Trophoblast cell (in vitro differentiated cells and primary cell): ENCODE data around the gene IL1RAPL1.

Experiments
- DNase-seq, 2 donors: peaks; one replicate each; pipeline ENCODE4 v3.0.0-alpha.2; 2016
- H2AFZ ChIP-seq: 2 replicates; pipeline ENCODE4 v1.6.1; 2013; ENCODE audit warnings: low read length, moderate library complexity, mild to moderate bottlenecking; ENCODE audit not compliant: insufficient read depth, poor library complexity
- H2AK5ac ChIP-seq: 2 replicates; pipeline ENCODE4 v1.6.1; 2013; ENCODE audit warnings: mild to moderate bottlenecking, low read length
- H2BK120ac ChIP-seq: 2 replicates; pipeline ENCODE4 v1.6.1; 2013; ENCODE audit warnings: low read length, mild to moderate bottlenecking, moderate library complexity; ENCODE audit not compliant: insufficient read depth, poor library complexity
- H2BK12ac ChIP-seq: 2 replicates; pipeline ENCODE4 v1.6.1; 2013; ENCODE audit warnings: mild to moderate bottlenecking, low read length, moderate library complexity
- H2BK5ac ChIP-seq: 2 replicates; pipeline ENCODE4 v1.6.1; 2013; ENCODE audit warnings: low read length, low read depth, moderate library complexity, mild to moderate bottlenecking; ENCODE audit not compliant: poor library complexity
- H3K14ac ChIP-seq: 2 replicates; pipeline ENCODE4 v1.6.1; 2013; ENCODE audit warnings: mild to moderate bottlenecking, low read length
- H3K18ac ChIP-seq: 2 replicates; pipeline ENCODE4 v1.6.1; 2013; ENCODE audit warnings: mild to moderate bottlenecking, low read length
- H3K23ac ChIP-seq: 2 replicates; pipeline ENCODE4 v1.6.1; 2013; ENCODE audit warnings: low read length
- H3K27ac ChIP-seq: 2 replicates; pipeline ENCODE4 v1.5.1; 2013; ENCODE audit warnings: low read depth, mild to moderate bottlenecking, inconsistent platforms, low read length, moderate library complexity
- H3K27me3 ChIP-seq: 2 replicates; pipeline ENCODE4 v1.6.1; 2013; ENCODE audit warnings: inconsistent platforms, mild to moderate bottlenecking, low read length, moderate library complexity; ENCODE audit not compliant: insufficient read depth
- H3K36me3 ChIP-seq, 2 experiments: 1 replicate in 1 of 2; 2 replicates in 1 of 2; pipeline ENCODE4 v1.6.1; 2013; ENCODE audit warnings: low read length in 2 of 2, mild to moderate bottlenecking in 2 of 2, moderate library complexity in 1 of 2; ENCODE audit not compliant: insufficient read depth in 2 of 2, control insufficient read depth in 1 of 2
- H3K4ac ChIP-seq: 2 replicates; pipeline ENCODE4 v1.6.1; 2013; ENCODE audit warnings: low read depth, mild to moderate bottlenecking, low read length, moderate library complexity
- H3K4me1 ChIP-seq, 2 experiments: 1 replicate in 1 of 2; 2 replicates in 1 of 2; pipeline ENCODE4 v1.6.1; 2013; ENCODE audit warnings: low read length in 2 of 2, mild to moderate bottlenecking in 2 of 2, moderate library complexity in 1 of 2; ENCODE audit not compliant: insufficient read depth in 2 of 2, control insufficient read depth in 1 of 2
- H3K4me2 ChIP-seq: 2 replicates; pipeline ENCODE4 v1.6.1; 2013; ENCODE audit warnings: inconsistent platforms, mild to moderate bottlenecking, low read length, moderate library complexity
- H3K4me3 ChIP-seq: 2 replicates; pipeline ENCODE4 v1.5.1; 2013; ENCODE audit warnings: mild to moderate bottlenecking, low read depth, low read length, inconsistent platforms
- H3K79me1 ChIP-seq: one replicate; pipeline ENCODE4 v1.6.1; 2013; ENCODE audit warnings: low read length
- H3K79me2 ChIP-seq: 2 replicates; pipeline ENCODE4 v1.6.1; 2013; ENCODE audit warnings: low read length, mild to moderate bottlenecking; ENCODE audit not compliant: control insufficient read depth, insufficient read depth, poor library complexity
- H3K9ac ChIP-seq: 2 replicates; pipeline ENCODE4 v1.6.1; 2013; ENCODE audit warnings: mild to moderate bottlenecking, low read length
- H3K9me3 ChIP-seq: 2 replicates; pipeline ENCODE4 v1.6.1; 2013; ENCODE audit warnings: low read depth, mild to moderate bottlenecking, control low read depth, inconsistent platforms, low read length; ENCODE audit not compliant: insufficient read depth
- H4K12ac ChIP-seq: 2 replicates; pipeline ENCODE4 v1.6.1; 2013; ENCODE audit warnings: low read depth, mild to moderate bottlenecking, low read length, moderate library complexity
- H4K8ac ChIP-seq: 2 replicates; pipeline ENCODE4 v1.6.1; 2013; ENCODE audit warnings: low read depth, mild to moderate bottlenecking, low read length, moderate library complexity
- H4K91ac ChIP-seq: one replicate; pipeline ENCODE4 v1.6.1; 2013; ENCODE audit warnings: low read depth, mild to moderate bottlenecking, low read length, moderate library complexity
- WGBS: extraction: QIAGEN DNeasy Blood & Tissue Kit; methylation state at CpG from one replicate; pipeline ENCODE4 v1.1.7; 2013; ENCODE audit warnings: missing lambda C conversion rate; ENCODE audit not compliant: insufficient read length, insufficient coverage; ENCODE audit errors: extremely low coverage; 5-methylcytosine and 5-hydroxymethylcytosine counted together

IL1RAPL1 gene

GRCh38 chrX:29643181-29643580, 1055.9 kb downstream of the IL1RAPL1 start:
- Histone ChIP-seq H2BK120ac (no peak overlapping the region), H3K4me2 (no peak overlapping the region), H3K4ac (no peak overlapping the region), H2BK5ac (no peak overlapping the region), H3K79me1 (no peaks in the 10 kb centered on the region), H3K27ac (no peak overlapping the region), H2AFZ (no peak overlapping the region), H3K79me2 (no peaks in the 10 kb centered on the region), H3K4me1 (no peaks in the 10 kb centered on the region), H3K4me3 (no peak overlapping the region), H4K12ac (no peak overlapping the region), H2AK5ac (no peak overlapping the region), H3K9me3 (no peaks in the 10 kb centered on the region), H3K23ac (no peak overlapping the region), H3K27me3 (no peaks in the 10 kb centered on the region), H4K91ac (no peak overlapping the region), H2BK12ac (no peak overlapping the region), H3K14ac (no peak overlapping the region), H3K18ac (no peak overlapping the region), H3K36me3 (no peaks in the 10 kb centered on the region), H4K8ac (no peak overlapping the region), H3K9ac (no peak overlapping the region)
- WGBS: no CpG with 5 or more reads among the region's 2 CpGs
- no peak for DNase-seq

GRCh38 chrX:29648161-29648560, 1060.9 kb downstream of the IL1RAPL1 start:
- no peak overlapping the region for H3K4me3 ChIP-seq
- no peak overlapping the region for H3K4ac ChIP-seq
- H2BK120ac ChIP-seq: no peak overlapping the region
- H3K4me2 ChIP-seq: no peak overlapping the region
- H4K91ac ChIP-seq: no peak overlapping the region
- H2AFZ ChIP-seq: no peak overlapping the region
- H3K14ac ChIP-seq: no peak overlapping the region
- no peaks in the 10 kb centered on the region for H3K79me2 ChIP-seq
- no peak overlapping the region for H2BK12ac ChIP-seq
- no peak overlapping the region for H4K12ac ChIP-seq
- no peak overlapping the region for H2BK5ac ChIP-seq
- H2AK5ac ChIP-seq: no peak overlapping the region
- no peaks in the 10 kb centered on the region for H3K4me1 ChIP-seq
- no peak for DNase-seq
- H3K9me3 ChIP-seq: no peaks in the 10 kb centered on the region
- no peaks in the 10 kb centered on the region for H3K79me1 ChIP-seq
- WGBS: no CpG with 5 or more reads among the region's 1 CpG
- no peak overlapping the region for H4K8ac ChIP-seq
- no peaks in the 10 kb centered on the region for H3K27me3 ChIP-seq
- no peak overlapping the region for H3K18ac ChIP-seq
- H3K36me3 ChIP-seq: no peaks in the 10 kb centered on the region
- no peak overlapping the region for H3K27ac ChIP-seq
- H3K23ac ChIP-seq: no peak overlapping the region
- no peak overlapping the region for H3K9ac ChIP-seq

GRCh38 chrX:29652484-29652883, 1065.2 kb downstream of the IL1RAPL1 start:
- Histone ChIP-seq H3K27ac (no peak overlapping the region), H2BK120ac (no peak overlapping the region), H4K91ac (no peak overlapping the region), H3K9me3 (no peaks in the 10 kb centered on the region), H3K14ac (no peak overlapping the region), H3K27me3 (no peaks in the 10 kb centered on the region), H3K79me1 (no peaks in the 10 kb centered on the region), H3K4me2 (no peak overlapping the region), H3K9ac (no peak overlapping the region), H2AK5ac (no peak overlapping the region), H4K12ac (no peak overlapping the region), H3K79me2 (no peaks in the 10 kb centered on the region), H2BK5ac (no peak overlapping the region), H3K4me1 (no peaks in the 10 kb centered on the region), H3K4me3 (no peak overlapping the region), H3K23ac (no peak overlapping the region), H4K8ac (no peak overlapping the region), H3K4ac (no peak overlapping the region), H2BK12ac (no peak overlapping the region), H3K36me3 (no peaks in the 10 kb centered on the region), H3K18ac (no peak overlapping the region), H2AFZ (no peak overlapping the region)
- no peak for DNase-seq
- WGBS: no CpG with 5 or more reads among the region's 1 CpG

GRCh38 chrX:29653721-29654120, 1066.5 kb downstream of the IL1RAPL1 start:
- H4K91ac ChIP-seq: no peak overlapping the region
- H4K12ac ChIP-seq: no peak overlapping the region
- no peak overlapping the region for H2BK12ac ChIP-seq
- H3K23ac ChIP-seq: no peak overlapping the region
- no peaks in the 10 kb centered on the region for H3K79me1 ChIP-seq
- H3K27ac ChIP-seq: no peak overlapping the region
- no peaks in the 10 kb centered on the region for H3K4me1 ChIP-seq
- H2BK120ac ChIP-seq: no peak overlapping the region
- no peak for DNase-seq
- H3K4me3 ChIP-seq: no peak overlapping the region
- H3K79me2 ChIP-seq: no peaks in the 10 kb centered on the region
- H3K4ac ChIP-seq: no peak overlapping the region
- H3K36me3 ChIP-seq: no peaks in the 10 kb centered on the region
- H3K9ac ChIP-seq: no peak overlapping the region
- H2AK5ac ChIP-seq: no peak overlapping the region
- H4K8ac ChIP-seq: no peak overlapping the region
- H3K4me2 ChIP-seq: no peak overlapping the region
- no peak overlapping the region for H2AFZ ChIP-seq
- H3K18ac ChIP-seq: no peak overlapping the region
- H3K27me3 ChIP-seq: no peaks in the 10 kb centered on the region
- H3K14ac ChIP-seq: no peak overlapping the region
- no peak overlapping the region for H2BK5ac ChIP-seq
- no peaks in the 10 kb centered on the region for H3K9me3 ChIP-seq
